Stimulated activated CD4-positive, alpha-beta T cell treated with anti-CD3 and anti-CD28 coated beads, Interleukin-15, amount 100 ng/mL, for 48 hours (primary cell): Measurements from ENCODE around the gene ANTXR2.
"Not testable (repeated sequence)": the region's sequence is repeated elsewhere in the genome, so short reads cannot be mapped to it uniquely, and the experiment has no call there.

Source experiments
- DNase-seq, 2 donors: peaks; one replicate each; pipeline ENCODE4 v3.0.0-alpha.2; 2020; ENCODE audit warnings: low read depth in 2 of 2

Gene ANTXR2

DNA sequence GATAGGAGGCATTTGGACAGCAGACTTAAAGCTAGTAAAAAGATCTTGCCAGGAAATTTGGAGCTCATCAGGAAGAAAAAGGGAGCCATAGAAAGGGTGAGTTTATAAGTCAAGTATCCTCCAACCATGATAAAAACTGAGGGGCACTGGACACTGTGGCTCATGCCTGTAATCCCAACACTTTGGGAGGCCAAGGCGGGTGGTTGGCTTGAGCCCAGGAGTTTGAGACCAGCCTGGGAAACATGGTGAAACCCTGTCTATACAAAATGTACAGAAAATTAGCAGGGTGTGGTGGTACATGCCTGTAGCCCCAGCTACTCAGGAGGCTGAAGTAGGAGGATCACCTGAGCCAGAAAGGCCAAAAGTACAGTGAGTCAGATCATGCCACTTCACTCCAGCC is 48.7 kb downstream of the ANTXR2 start:
- no peak for DNase-seq

DNA sequence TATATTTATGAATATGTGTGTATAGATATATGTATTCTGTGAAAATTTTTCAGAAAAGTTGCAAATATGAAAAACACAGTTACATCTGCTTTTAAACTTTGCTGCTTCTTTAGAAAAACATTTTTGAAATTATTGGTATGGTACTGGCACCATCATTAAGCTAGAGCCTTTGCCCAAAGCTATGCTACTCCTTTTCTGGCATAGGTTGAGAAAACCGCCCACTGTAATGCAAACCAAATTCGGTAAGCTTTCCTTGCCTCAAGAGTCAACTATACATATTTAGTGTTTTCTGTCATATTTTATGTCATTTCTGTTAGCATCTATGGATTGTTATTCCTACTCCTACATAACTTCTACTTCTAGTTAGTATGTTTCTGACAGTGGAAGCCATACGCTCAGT is 50.7 kb downstream of the ANTXR2 start:
- no peak for DNase-seq

DNA sequence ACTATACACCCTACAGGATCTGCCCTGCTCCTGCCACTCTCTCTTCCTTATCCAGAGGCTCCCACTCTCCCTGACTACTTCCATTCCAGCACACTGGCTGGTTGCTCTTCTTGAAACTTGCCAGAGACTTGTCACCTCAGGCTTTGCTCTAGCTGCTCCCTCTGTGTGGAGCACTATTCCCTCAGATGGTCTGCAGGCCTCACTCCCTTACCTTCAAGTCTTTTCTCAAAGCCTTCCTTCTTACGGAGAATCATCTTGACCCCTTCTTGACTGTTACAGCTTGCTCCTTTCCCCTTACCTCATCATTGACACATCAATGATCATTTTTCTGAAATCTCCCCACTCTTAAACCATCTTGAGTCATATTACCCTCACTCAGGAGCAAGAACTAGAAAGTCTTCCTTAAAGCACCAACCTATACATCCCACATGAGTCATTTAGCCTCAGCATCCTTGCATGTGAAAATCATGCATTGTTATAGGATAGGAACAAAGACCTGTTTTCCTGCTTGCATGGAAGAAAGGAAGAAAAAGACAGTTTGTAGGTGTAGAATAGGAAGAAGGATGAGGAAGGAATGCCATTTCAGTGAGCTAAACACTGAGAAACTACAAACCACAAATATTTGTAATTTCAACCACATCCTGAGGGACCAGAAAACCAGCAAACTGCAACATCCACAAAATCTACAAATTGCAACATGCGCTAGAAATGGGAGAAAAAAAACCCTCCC is 55.7 kb downstream of the ANTXR2 start:
- no peak for DNase-seq

DNA sequence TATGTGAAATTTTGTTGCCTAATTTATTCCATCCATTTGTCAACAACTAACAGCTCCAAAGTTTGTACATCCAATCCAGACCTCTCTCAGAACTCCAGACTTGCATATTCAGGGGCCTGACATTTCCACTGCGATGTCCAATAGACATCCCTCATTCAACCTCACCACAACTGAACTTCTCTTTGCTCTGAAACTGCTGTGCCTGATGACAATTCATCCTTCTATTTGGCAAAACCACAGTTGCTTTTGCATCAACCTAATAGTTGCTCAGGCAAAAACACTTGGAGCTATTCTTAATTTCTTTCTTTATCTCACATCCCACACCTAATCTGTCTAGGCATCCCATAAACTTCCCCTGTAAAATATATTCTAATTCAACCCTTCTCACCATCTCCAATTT is 56.5 kb downstream of the ANTXR2 start:
- no peak for DNase-seq

DNA sequence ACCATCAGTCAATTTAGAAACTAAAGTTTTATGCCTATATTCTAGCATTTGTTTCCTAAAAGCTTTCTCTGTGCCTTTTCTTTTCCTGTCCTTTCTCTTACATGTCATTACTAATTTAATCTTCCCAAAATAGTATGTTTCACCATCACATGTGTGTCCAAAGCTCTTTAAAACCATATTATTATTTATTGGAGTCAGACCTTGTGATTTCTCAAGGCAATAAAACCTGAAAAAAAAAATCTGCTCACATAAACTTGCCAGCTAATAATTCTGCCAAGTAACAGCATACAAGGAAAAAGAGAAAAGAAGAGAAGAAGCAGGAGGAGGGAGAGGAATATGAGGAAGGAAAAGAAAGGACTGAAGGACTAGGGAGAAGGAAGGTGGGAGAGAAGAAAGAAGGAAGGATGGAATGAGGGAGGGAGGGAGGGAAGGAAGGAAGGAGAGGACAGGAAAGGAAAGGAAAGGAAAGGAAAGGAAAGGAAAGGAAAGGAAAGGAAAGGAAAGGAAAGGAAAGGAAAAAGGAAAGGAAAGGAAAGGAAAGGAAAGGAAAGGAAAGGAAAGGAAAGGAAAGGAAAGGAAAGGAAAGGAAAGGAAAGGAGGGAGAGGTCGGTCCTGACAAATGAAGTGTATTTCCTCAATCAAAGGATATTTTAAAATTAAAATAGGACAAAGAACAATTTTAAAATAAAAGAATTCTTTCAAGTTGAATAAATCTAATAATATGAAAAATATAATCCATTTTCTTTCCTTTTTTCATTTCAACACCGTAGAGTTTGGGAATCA is 57.4 kb downstream of the ANTXR2 start:
- no peak for DNase-seq

DNA sequence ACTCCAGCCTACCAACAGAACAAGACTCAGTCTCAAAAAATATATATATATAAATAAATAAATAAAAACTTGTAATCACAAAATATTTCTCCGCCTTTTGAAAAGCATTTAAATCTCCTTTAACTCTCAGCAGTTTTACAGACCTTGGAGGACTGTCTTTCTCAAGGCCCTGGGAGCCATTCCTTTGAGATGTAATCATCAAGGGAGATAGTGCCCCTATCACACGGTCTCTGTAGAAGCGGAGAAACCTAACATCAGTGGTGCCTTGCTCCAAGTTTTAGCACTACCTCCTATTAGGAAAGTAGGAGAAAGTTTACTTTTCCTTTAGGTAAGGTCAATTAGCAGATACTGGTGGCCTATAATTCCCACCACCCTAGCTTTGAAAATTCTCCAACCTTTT is 58.5 kb downstream of the ANTXR2 start:
- DNase-seq = no peak

DNA sequence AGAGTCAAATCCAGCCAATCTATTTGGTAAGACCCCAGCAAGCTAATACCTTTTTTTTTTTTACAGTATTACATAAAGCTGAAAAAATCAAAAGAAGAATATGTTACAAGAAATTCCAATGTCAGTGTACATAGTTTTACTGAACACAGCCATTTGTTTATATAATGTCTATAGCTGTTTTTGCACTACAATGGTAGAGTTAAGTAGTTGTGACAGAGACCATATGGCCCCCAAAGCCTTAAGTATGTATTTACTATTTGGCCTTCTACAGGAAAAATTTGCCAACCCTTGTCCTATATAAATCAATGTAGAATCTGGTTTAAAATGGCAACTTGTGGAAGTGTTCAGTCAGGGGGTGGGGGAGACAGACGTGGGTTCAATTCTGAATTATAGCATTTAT is 60.7 kb downstream of the ANTXR2 start:
- no peak for DNase-seq

DNA sequence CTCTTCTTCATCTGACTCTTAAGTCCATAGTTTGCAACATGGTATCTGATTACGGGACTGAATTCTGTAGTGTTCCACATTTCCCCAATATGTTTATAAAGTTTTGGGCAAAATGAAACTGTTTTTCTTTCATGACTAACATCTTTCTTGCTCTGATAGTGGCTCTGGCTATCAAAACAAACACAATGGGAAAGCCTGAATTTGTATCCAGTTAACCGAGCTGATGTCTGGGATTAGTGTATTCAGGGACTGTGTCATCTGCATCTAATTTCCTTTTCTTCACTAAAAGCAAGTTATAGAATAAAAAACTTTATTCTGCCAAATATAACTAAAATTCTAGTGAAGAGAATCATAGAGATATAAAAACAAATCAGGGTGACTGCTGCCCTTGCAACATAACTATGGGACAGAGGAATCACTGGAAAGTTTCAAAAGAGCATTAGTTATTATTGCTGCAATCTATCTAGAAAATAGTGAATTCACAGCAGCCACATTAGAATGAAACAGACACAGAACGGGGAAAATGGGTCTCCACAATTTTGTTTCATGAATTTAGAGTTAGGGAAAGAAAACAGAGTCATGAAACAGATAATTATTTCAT is 61.3 kb downstream of the ANTXR2 start:
- no peak for DNase-seq

DNA sequence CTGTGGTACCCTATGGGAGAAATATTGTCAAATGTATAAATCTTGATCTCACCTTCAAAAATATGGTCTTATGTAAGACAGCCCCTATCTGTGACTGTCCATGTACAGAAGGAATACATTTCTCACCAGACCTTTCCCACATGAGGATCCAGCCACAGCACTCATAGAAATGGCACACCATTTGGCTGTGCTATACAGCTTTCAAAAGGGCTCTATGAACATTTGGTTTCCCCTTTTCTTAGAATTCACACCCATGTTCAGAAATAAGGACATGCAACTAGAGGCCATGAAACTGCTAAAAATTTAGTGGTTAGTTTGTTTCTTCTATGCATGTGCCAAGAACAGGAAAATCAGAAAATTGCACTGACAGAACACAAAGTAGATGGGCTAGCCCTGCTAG is 62.7 kb downstream of the ANTXR2 start:
- no peak for DNase-seq

DNA sequence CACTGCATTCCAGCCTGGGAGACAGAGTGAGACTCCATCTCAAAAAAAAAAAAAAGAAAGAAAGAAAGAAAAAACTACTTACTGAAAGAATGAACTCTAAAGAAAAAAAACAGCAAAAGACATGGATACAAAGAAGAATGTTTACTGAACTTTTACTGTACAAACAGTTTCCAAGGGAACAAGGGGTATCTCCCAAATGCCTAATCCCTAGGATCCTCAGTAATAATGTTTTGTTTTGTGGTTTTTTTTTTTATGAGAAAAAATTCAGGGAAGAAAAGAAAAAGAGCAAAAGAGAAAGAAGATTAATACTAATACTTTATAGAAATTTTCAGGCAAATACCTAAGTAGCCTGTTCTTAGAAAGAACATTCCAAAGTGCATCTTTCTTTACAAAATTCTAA is 63.2 kb downstream of the ANTXR2 start:
- no peak for DNase-seq

DNA sequence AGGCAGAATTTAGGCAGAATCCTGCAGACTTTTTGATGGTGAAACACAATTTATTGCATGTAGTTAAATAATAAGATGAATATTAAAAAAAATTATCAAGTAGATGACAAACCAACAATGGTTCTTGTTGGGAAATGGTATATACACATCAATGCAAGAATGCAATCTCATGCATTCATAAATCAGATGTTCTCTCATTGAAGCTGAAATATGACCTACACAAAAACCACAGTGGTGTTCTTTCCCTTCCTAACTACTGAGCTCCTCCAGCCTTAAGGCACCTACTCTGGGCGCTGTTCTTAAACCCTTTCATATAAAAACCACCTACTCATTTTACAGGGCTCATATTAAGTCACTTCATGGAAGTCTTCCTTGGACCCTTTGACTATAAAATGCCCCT is 64.1 kb downstream of the ANTXR2 start:
- no peak for DNase-seq

DNA sequence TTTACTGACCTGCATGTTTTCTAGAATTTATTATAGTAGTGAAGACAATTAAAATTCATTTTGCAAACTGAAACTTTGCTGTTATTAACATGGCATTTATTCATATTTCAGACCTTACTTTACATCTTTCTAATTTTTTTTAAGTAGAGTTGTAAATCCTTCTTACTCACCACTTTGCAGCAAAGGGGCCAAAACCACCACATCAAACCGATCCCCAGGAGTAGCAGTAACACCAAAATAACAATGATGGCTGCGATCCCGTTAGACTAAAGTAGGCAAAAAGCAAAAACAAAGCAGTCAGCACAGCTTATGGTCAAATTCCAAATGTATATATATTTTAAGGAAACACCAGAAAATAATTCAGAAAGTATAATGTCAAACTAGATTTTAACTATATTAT is 64.7 kb downstream of the ANTXR2 start:
- DNase-seq = no peak

DNA sequence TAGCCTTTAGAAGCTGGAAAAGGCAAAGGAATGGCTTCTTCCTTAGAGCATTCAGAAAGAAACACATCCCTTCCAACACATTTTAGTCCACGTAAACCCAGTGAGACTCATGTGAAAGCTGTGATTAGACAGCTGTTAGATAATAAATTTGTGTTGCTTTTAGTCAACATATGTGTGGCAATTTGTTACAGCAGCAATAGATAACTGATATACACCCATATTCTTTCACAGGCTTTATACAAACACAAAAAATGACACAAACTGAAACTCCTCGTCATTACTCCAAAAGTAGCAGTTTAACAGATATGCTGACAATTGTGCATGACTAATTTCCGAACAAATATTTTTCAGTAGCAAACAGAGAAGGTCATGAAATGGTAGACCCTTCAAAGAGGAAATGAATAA is 65.3 kb downstream of the ANTXR2 start:
- no peak for DNase-seq

DNA sequence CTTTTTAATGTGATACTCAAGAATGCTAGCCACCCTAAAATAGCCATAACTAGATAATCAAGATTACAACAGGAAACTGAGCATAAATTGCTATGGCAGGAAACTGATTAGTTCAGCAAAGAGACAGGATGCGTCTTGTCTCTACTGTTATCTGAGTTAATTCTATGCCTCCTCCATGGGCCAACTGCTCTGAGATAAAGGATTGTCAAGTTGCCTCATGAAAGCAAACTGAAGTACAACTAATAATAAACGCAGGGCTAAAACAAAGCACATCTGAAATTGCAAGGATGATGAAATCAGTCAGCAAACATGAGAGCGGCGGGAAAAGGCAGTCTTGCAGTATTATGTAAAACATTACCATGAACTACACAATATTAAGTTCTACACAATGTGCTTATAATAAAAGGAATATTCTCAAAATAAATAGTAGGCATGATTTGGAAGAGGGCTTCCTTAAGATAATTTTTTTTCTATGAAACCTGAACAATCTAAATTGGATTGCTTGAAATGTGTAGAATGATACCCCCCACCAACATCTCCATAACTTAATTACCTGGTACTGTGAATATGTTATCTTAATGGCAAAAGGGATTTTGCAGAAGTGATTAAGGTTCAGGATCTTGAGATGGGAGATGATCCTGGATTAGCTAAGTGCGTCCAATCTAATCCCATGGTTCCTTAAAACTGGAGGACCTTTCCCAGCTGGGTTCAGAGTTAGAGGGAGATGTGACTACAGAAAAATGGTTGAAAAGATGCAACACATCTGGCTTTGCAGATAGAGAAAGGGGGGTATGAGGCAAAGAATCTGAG is 65.9 kb downstream of the ANTXR2 start:
- no peak for DNase-seq

DNA sequence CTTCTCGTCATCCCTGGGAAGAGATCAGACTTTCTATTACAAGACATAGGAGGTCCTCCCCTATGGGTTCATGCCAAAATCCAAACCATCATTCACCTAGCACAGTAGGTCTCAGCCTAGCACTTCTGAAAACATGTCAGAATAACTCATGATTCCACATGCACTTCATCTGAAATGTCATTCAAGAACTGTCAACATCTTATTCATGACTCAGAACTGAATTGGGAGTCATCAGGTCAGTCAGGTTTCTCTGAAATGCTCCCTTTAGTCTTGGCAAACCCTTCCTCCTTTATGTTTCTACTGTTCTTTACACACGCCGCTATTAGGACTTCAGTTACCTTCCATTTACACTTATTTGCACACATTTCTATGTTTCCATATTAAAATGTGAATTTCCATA is 67.2 kb downstream of the ANTXR2 start:
- DNase-seq = no peak

DNA sequence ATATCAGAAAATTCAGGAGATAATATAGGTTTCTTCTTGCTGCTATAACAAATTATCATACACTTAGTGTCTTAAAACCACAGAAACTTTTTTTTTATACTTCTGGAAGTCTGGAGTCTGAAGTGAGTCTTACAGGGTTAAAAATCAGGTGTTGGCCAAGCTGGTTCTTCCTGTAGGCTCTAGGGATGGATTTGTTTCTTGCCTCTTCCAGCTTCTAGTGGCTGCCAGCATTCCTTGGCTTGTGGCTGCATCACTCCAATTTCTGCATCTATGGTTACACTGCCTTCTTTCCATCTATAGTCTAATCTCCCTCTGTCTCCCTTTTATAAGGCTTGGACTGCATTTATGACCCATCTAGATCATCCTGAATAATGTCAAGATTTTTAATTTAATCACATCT is 68.7 kb downstream of the ANTXR2 start:
- DNase-seq = no peak

DNA sequence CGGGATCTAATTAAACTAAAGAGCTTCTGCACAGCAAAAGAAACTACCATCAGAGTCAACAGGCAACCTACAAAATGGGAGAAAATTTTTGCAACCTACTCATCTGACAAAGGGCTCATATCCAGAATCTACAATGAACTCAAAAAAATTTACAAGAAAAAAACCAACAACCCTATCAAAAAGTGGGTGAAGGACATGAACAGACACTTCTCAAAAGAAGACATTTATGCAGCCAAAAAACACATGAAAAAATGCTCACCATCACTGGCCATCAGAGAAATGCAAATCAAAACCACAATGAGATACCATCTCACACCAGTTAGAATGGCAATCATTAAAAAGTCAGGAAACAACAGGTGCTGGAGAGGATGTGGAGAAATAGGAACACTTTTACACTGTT is 70.5 kb downstream of the ANTXR2 start:
- DNase-seq = not testable (repeated sequence)

DNA sequence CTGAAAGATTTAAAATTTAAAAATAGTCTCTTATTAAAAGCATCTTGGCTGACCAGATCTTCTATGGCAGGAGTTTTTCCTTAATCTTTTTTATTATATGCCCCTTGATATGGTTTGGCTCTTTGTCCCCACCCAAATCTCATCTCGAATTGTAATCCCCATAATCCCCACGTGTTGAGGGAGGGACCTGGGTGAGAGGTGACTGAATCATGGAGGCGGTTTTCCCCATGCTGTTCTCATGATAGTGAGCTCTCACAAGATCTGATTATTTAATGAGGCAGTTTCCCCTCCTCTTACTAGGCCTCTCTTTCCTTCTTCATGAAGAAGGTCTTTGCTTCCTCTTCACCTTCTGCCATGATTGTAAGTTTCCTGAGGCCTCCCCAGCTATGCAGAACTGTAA is 74.0 kb downstream of the ANTXR2 start:
- not testable (repeated sequence) for DNase-seq

DNA sequence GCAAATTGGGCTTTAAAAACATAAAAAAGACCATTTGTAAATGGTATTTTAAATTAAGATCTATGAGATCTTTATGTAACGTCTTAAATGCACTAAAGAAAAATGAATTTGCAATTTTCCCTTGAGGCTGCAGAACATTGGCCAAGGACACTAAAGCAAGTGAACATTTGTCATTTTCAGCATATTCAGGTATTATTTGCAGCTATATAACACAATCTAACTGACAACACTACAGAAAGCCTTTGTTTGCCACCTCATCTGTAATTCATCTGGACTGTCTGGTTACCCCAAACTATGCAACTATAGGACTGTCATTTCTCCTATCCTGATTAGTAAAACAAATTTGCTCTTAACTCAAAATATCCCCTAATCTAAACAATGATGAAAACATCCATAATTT is 74.8 kb downstream of the ANTXR2 start:
- DNase-seq = no peak

DNA sequence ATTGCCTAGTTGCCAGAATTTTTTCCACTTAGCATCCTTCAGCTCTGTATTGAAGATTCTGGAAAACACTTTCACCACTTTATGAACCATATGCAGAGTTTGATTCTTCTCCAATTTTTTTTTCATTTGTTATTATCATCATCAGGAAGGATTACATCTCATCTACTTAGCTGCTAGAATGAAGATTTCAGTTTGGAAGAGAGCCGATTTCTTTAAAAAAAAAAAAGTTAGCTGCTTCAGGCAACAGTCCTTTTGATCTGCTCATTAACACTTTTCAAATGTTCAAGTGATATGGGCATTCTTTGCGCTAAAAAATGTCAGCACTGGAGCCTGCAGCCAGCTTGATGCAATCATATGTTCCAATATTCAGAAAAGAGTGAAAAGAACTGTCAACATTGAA is 76.2 kb downstream of the ANTXR2 start:
- no peak for DNase-seq

DNA sequence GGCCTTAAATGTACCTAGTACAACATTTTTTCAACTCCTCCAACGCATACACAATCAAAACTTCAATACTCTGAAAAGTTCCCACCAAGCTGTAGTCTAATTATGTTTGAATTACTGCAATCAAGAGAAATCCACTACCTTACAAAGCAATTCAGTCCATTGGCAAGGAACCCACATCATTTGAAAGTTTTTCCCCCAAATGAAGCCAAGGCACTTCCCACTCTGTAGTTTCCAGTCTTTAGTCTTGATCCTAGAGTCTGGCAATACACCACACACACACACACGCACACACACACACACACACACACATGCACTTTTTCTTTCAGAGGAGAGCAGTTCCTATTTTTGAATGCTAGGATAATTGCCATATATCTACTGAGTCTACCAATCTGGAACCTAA is 79.6 kb downstream of the ANTXR2 start:
- DNase-seq = no peak

DNA sequence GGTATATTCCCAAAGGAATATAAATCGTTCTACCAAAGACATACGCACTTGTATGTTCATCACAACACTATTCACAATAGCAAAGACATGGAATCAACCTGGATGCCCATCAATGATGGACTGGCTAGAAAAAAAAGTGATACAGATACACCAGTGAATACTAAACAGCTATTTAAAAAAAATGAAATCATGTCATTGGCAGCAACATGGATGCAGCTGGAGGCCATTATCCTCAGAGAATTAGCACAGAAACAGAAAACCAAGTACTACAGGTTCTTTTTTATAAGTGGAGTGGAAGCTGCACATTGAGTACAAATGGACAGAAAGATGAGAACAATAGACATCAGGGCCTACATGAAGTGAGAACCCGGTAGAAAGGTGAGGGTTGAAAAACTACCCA is 81.4 kb downstream of the ANTXR2 start:
- no peak for DNase-seq
